ENCODE results near the gene BAZ2B. TPM values are rescaled to one million over a fixed set of nuclear protein-coding genes. Genes with fewer than 3 reads are reported as not detected.

BAZ2B gene
- polyA plus RNA-seq, 3 donors = 69.4 to 90.0 (median 81.8) TPM

- no peak for DNase-seq (ENCODE audit: extremely low read depth in 1 of 11, low read depth in 9 of 11, low spot score in 4 of 11)
Measured at GRCh38 chr2:159591221-159591620, 25.1 kb downstream of the BAZ2B start.

- no peak for DNase-seq (ENCODE audit: extremely low read depth in 1 of 11, low read depth in 9 of 11, low spot score in 4 of 11)
Measured at GRCh38 chr2:159589286-159589685, 27.1 kb downstream of the BAZ2B start.

- DNase-seq (ENCODE audit: extremely low read depth in 1 of 11, low read depth in 9 of 11, low spot score in 4 of 11) = no peak
Measured at GRCh38 chr2:159586034-159586433, 30.3 kb downstream of the BAZ2B start.

- DNase-seq (ENCODE audit: extremely low read depth in 1 of 11, low read depth in 9 of 11, low spot score in 4 of 11) = no peak
Measured at GRCh38 chr2:159585622-159586021, 30.7 kb downstream of the BAZ2B start.

- no peak for DNase-seq (ENCODE audit: extremely low read depth in 1 of 11, low read depth in 9 of 11, low spot score in 4 of 11)
Measured at GRCh38 chr2:159584796-159585195, 31.6 kb downstream of the BAZ2B start.

GRCh38 chr2:159573846-159574606 lies 42.3 kb downstream of the BAZ2B start:
- no peak for DNase-seq (ENCODE audit: extremely low read depth in 1 of 11, low read depth in 9 of 11, low spot score in 4 of 11)

- no peak for DNase-seq (ENCODE audit: extremely low read depth in 1 of 11, low read depth in 9 of 11, low spot score in 4 of 11)
Measured at GRCh38 chr2:159573294-159573693, 43.1 kb downstream of the BAZ2B start.

- DNase-seq (ENCODE audit: extremely low read depth in 1 of 11, low read depth in 9 of 11, low spot score in 4 of 11) = no peak
Measured at GRCh38 chr2:159572459-159572858, 43.9 kb downstream of the BAZ2B start.

GRCh38 chr2:159571540-159572260 lies 44.6 kb downstream of the BAZ2B start:
- DNase-seq (ENCODE audit: extremely low read depth in 1 of 11, low read depth in 9 of 11, low spot score in 4 of 11) = no peak

- no peak for DNase-seq (ENCODE audit: extremely low read depth in 1 of 11, low read depth in 9 of 11, low spot score in 4 of 11)
Measured at GRCh38 chr2:159564081-159564480, 52.3 kb downstream of the BAZ2B start.

- no peak for DNase-seq (ENCODE audit: extremely low read depth in 1 of 11, low read depth in 9 of 11, low spot score in 4 of 11)
Measured at GRCh38 chr2:159562248-159562647, 54.1 kb downstream of the BAZ2B start.

- no peak for DNase-seq (ENCODE audit: extremely low read depth in 1 of 11, low read depth in 9 of 11, low spot score in 4 of 11)
Measured at GRCh38 chr2:159561786-159562185, 54.6 kb downstream of the BAZ2B start.

GRCh38 chr2:159561242-159561641 lies 55.1 kb downstream of the BAZ2B start:
- no peak for DNase-seq (ENCODE audit: extremely low read depth in 1 of 11, low read depth in 9 of 11, low spot score in 4 of 11)

GRCh38 chr2:159559034-159559433 lies 57.3 kb downstream of the BAZ2B start:
- DNase-seq (ENCODE audit: extremely low read depth in 1 of 11, low read depth in 9 of 11, low spot score in 4 of 11) = no peak

GRCh38 chr2:159558479-159558878 lies 57.9 kb downstream of the BAZ2B start:
- DNase-seq (ENCODE audit: extremely low read depth in 1 of 11, low read depth in 9 of 11, low spot score in 4 of 11) = no peak

GRCh38 chr2:159557437-159558034 lies 58.8 kb downstream of the BAZ2B start:
- no peak for DNase-seq (ENCODE audit: extremely low read depth in 1 of 11, low read depth in 9 of 11, low spot score in 4 of 11)

GRCh38 chr2:159555651-159556392 lies 60.5 kb downstream of the BAZ2B start:
- no peak for DNase-seq (ENCODE audit: extremely low read depth in 1 of 11, low read depth in 9 of 11, low spot score in 4 of 11)

- DNase-seq (ENCODE audit: extremely low read depth in 1 of 11, low read depth in 9 of 11, low spot score in 4 of 11) = no peak
Measured at GRCh38 chr2:159553727-159554126, 62.6 kb downstream of the BAZ2B start.

GRCh38 chr2:159551806-159552205 lies 64.5 kb downstream of the BAZ2B start:
- no peak for DNase-seq (ENCODE audit: extremely low read depth in 1 of 11, low read depth in 9 of 11, low spot score in 4 of 11)

- DNase-seq (ENCODE audit: extremely low read depth in 1 of 11, low read depth in 9 of 11, low spot score in 4 of 11) = no peak
Measured at GRCh38 chr2:159550231-159550630, 66.1 kb downstream of the BAZ2B start.

Data from renal cortex interstitium (tissue), 11 donors.